SW 1271 (cell line): ENCODE measurements around the gene PDE8B.

ENCODE experiments used
- DNase-seq, 2 experiments: peaks; one replicate each; lab custom pipeline; 2025; lab: John Stamatoyannopoulos, UW

Gene PDE8B

GRCh38 chr5:77409870-77410621 lies 199.6 kb downstream of the PDE8B start:
- DNase-seq, result no peak

- no peak for DNase-seq
Observed at GRCh38 chr5:77413049-77413448, 202.6 kb downstream of the PDE8B start.

GRCh38 chr5:77418162-77418561 lies 207.7 kb downstream of the PDE8B start:
- no peak for DNase-seq

GRCh38 chr5:77418601-77419581 lies 208.4 kb downstream of the PDE8B start:
- DNase-seq, result no peak

- DNase-seq, result no peak
Observed at GRCh38 chr5:77419644-77420582, 209.4 kb downstream of the PDE8B start.

- DNase-seq, result no peak
Observed at GRCh38 chr5:77420940-77421339, 210.5 kb downstream of the PDE8B start.

GRCh38 chr5:77423022-77423750 lies 212.7 kb downstream of the PDE8B start:
- DNase-seq, result no peak

- no peak for DNase-seq
Observed at GRCh38 chr5:77424921-77425320, 214.4 kb downstream of the PDE8B start.

- DNase-seq, result no peak
Observed at GRCh38 chr5:77425420-77425819, 214.9 kb downstream of the PDE8B start.

GRCh38 chr5:77425998-77426659 lies 215.6 kb downstream of the PDE8B start:
- no peak for DNase-seq

- DNase-seq, result no peak
Observed at GRCh38 chr5:77426670-77427069, 216.2 kb downstream of the PDE8B start.

- no peak for DNase-seq
Observed at GRCh38 chr5:77427998-77428397, 217.5 kb downstream of the PDE8B start.

GRCh38 chr5:77428526-77428925 lies 218.0 kb downstream of the PDE8B start:
- no peak for DNase-seq

GRCh38 chr5:77430726-77431125 lies 220.2 kb downstream of the PDE8B start:
- DNase-seq, result no peak

GRCh38 chr5:77431286-77431685 lies 220.8 kb downstream of the PDE8B start:
- no peak for DNase-seq

GRCh38 chr5:77431719-77432118 lies 221.2 kb downstream of the PDE8B start:
- DNase-seq, result no peak

- DNase-seq, result no peak
Observed at GRCh38 chr5:77437194-77437593, 226.7 kb downstream of the PDE8B start.

- no peak for DNase-seq
Observed at GRCh38 chr5:77438071-77438470, 227.6 kb downstream of the PDE8B start.

GRCh38 chr5:77443670-77444069 lies 233.2 kb downstream of the PDE8B start:
- DNase-seq, result no peak

- no peak for DNase-seq
Observed at GRCh38 chr5:77444356-77444755, 233.9 kb downstream of the PDE8B start.

- DNase-seq, result no peak
Observed at GRCh38 chr5:77448831-77449230, 238.4 kb downstream of the PDE8B start.
